GM12892 (cell line): Measurements from ENCODE around the gene ASIC2.

Source experiments
- POLR2A ChIP-seq: IDR thresholded peaks from 2 replicates; pipeline ENCODE4 v1.6.1; 2011; ENCODE audit warnings: low read depth, low read length, control low read depth
- POLR2AphosphoS5 ChIP-seq: IDR thresholded peaks from 2 replicates; pipeline ENCODE4 v1.6.1; 2011; ENCODE audit warnings: low read depth, low read length, control low read depth
- TAF1 ChIP-seq: IDR thresholded peaks from 2 replicates; pipeline ENCODE4 v1.6.1; 2011; ENCODE audit warnings: low read depth, mild to moderate bottlenecking, control low read depth, low read length, borderline replicate concordance

DNA sequence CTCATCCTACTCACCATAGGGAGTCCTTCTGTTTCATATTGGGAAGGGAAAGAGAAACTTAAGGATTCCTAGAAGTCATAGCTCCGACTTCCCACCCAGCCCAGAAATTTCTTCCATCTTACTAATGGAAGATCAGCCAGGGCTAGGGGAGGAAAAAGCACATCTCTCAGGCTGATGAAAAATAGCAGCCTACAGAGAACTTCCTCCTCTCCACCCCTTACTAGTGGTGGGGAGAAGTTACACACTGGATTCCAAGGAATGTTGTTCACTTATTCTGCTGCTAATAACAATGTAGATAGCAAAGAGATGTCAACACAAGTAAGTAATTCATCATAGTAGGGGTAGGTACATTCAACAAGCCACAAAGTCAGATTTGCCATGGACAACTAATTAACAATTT is 207.1 kb downstream of the ASIC2 start:
- TF ChIP-seq TAF1 (no peak), POLR2AphosphoS5 (no peak), POLR2A (no peak)
